Upper lobe of left lung (tissue), 6 donors: ENCODE data around the gene SEPTIN7. TPM values are rescaled to one million over a fixed set of nuclear protein-coding genes. Genes with fewer than 3 reads are reported as not detected.

Experiments
- ATAC-seq, 2 donors: fragments of 200-7000 bp; cut with Tn5 transposase; one replicate each; pipeline ENCODE4 v1.9.1; 2022; ENCODE audit warnings: mild to moderate bottlenecking in 2 of 2, moderate library complexity in 2 of 2; ENCODE audit not compliant: low FRiP score in 2 of 2
- DNase-seq, 2 donors: peaks; one replicate each; pipeline ENCODE4 v3.0.0-alpha.2; 2019 to 2020
- H3K27ac ChIP-seq, 4 donors: fragments of 200-600 bp; sonication (generic); one replicate each; pipeline ENCODE4 v1.5.1; 2016 to 2019
- H3K27me3 ChIP-seq, 4 donors: fragments of 200-600 bp; sonication (generic); one replicate each; pipeline ENCODE4 v1.5.1; 2017 to 2019
- H3K36me3 ChIP-seq, 4 donors: fragments of 200-600 bp; sonication (generic); one replicate each; pipeline ENCODE4 v1.5.1; 2016 to 2019
- H3K4me1 ChIP-seq, 4 donors: fragments of 200-600 bp; sonication (generic); one replicate each; pipeline ENCODE4 v1.5.1; 2018 to 2019
- H3K4me3 ChIP-seq, 4 donors: fragments of 200-600 bp; sonication (generic); one replicate each; pipeline ENCODE4 v1.5.1; 2017 to 2019; ENCODE audit warnings: mild to moderate bottlenecking in 2 of 4, moderate library complexity in 1 of 4
- H3K9me3 ChIP-seq, 4 donors: fragments of 200-600 bp; sonication (generic); one replicate each; pipeline ENCODE4 v1.5.1; 2018 to 2019
- EP300 ChIP-seq, 4 donors: sonication (generic); formaldehyde crosslinking; IDR thresholded peaks; one replicate each; pipeline ENCODE4 v1.5.1; 2017; ENCODE audit warnings: antibody characterized with exemption in 4 of 4, control low read depth in 2 of 4
- POLR2A ChIP-seq, 4 donors: fragments of 450-650 bp; IDR thresholded peaks; one replicate each; pipeline ENCODE4 v1.5.1; 2016 to 2017; ENCODE audit warnings: antibody characterized with exemption in 4 of 4, mild to moderate bottlenecking in 2 of 4
- POLR2AphosphoS5 ChIP-seq, 2 donors: sonication (generic); formaldehyde crosslinking; IDR thresholded peaks; one replicate each; pipeline ENCODE4 v1.5.1; 2017; ENCODE audit warnings: antibody characterized with exemption in 2 of 2
- WGBS, 2 donors: methylation state at CpG; one replicate each; pipeline ENCODE4 v1.1.5; 2017 to 2018; 5-methylcytosine and 5-hydroxymethylcytosine counted together
- total RNA-seq, 6 donors: library from RNA; depleted of rRNA in 4 of 6; stranded (reverse); fragments of >200 nt in 4 of 6; gene quantifications; one replicate each; pipeline versions ENCODE4 v1.1.0 to v1.2.1, GENCODE V29; 2016 to 2021
- TF ChIP-seq, protein P1 (sequence below), 6 experiments: fragments of 450-650 bp in 4 of 6; fragments of 200-600 bp in 2 of 6; sonication (generic) in 2 of 6; IDR thresholded peaks; one replicate each; pipeline ENCODE4 v1.5.1; 2016 to 2019; ENCODE audit warnings: antibody characterized with exemption in 6 of 6
- donor health status: DM: no; HTN: no; CAD: no; lungs with moderate emphysema.
- donor health status: DM: no; HTN: yes; CAD: no; lungs with severe emphysema.

SEPTIN7 gene
- total RNA-seq, 6 donors from 2014 or later, result 47.1 to 215 (median 142) TPM

DNA sequence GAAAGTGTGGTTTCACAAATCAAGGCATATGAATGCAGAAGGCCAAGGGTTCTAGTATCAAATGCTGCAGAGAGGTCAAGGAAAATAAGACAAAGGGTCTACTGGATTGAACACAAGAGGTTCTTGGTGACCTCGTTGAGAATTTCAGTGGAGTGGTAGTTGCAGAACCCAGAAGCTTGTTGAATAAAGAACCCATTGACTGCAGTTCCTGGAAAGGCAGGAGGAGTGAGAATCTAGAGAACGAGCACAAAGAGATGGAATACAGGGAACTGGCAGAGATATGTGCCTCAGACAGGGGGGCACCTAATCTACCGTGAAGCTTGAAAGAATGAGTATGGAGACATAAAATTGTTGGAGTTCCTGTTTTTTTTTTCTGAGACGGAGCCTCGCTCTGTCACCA is 3.5 kb upstream of the SEPTIN7 start:
- no peak for DNase-seq
- no peaks in the 10 kb centered on the region for H3K27me3 ChIP-seq
- WGBS, 2 donors, result 84 to 86% methylated on average over 5 of the region's 5 CpGs
- no peak overlapping the region for H3K27ac ChIP-seq
- no peak for ATAC-seq
- no peak for TF ChIP-seq POLR2AphosphoS5 (IDR thresholded peaks at IDR 0.05)
- no peak for TF ChIP-seq POLR2A (IDR thresholded peaks at IDR 0.05)
- TF ChIP-seq EP300 (IDR thresholded peaks at IDR 0.05), result no peak
- TF ChIP-seq, protein P1, sequence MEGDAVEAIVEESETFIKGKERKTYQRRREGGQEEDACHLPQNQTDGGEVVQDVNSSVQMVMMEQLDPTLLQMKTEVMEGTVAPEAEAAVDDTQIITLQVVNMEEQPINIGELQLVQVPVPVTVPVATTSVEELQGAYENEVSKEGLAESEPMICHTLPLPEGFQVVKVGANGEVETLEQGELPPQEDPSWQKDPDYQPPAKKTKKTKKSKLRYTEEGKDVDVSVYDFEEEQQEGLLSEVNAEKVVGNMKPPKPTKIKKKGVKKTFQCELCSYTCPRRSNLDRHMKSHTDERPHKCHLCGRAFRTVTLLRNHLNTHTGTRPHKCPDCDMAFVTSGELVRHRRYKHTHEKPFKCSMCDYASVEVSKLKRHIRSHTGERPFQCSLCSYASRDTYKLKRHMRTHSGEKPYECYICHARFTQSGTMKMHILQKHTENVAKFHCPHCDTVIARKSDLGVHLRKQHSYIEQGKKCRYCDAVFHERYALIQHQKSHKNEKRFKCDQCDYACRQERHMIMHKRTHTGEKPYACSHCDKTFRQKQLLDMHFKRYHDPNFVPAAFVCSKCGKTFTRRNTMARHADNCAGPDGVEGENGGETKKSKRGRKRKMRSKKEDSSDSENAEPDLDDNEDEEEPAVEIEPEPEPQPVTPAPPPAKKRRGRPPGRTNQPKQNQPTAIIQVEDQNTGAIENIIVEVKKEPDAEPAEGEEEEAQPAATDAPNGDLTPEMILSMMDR (IDR thresholded peaks at IDR 0.05), result no peak
- H3K9me3 ChIP-seq, result no peaks in the 10 kb centered on the region
- no peaks in the 10 kb centered on the region for H3K36me3 ChIP-seq
- H3K4me3 ChIP-seq, result no peak overlapping the region
- peaks cover 10 to 16% (median 13%) of the 10 kb centered on the region in 4 donors for H3K4me1 ChIP-seq

DNA sequence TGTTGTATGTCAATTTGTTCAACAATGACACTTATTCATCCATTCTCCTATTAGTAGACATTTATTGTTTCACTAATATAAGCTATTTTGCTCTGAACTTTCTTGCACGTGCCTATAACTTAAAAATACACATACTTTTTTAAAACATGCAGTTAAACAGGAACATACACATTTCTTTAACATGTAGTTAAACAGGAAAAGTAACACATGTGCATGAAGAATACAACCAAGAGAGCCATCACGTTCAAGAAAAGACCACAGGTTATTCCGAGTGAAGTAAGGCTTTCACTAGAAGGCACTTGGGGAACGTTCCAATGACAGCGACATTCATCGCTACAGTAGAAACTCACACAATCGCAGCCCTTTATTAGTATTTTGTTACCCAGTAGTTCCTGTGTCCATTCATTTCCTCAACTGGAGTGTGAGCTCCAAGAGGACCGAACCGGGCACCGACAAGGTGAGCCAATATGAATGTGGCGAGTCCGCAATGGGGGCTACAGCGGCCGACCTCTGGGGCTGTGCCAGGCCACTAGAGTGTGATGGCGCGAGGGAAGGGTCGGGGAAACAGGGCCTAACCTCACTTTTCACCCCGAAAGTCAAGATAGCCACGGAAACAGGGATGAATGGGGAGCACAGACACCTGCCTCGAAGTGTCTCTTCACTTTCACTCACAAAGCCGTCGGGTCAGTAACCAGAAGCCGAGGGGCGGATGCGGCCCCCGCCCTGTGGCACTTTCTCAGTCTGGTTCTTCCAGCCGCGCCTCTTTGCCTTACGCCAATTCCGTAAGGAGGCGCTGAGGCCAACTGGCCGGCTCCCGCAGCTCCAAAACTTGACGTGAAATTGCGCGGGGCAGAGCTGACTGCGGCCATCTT is 775 bp upstream of the SEPTIN7 start:
- ATAC-seq (peak; percentile 87 to 92), DNase-seq (peak; percentile 92 to 93)
- Histone ChIP-seq H3K4me1 (peaks cover 18 to 33% (median 30%) of the 10 kb centered on the region in 4 donors), H3K9me3 (no peaks in the 10 kb centered on the region), H3K27ac (peak overlapping the region; percentile 97 to 100 (median 98)), H3K4me3 (peak overlapping the region; percentile 30 to 94 (median 91)), H3K36me3 (no peaks in the 10 kb centered on the region), H3K27me3 (no peaks in the 10 kb centered on the region)
- WGBS, 2 donors, result 1 to 2% methylated on average over 31 to 37 of the region's 37 CpGs
- no peak for TF ChIP-seq POLR2A (IDR thresholded peaks at IDR 0.05)
- no peak for TF ChIP-seq EP300 (IDR thresholded peaks at IDR 0.05)
- no peak for TF ChIP-seq POLR2AphosphoS5 (IDR thresholded peaks at IDR 0.05)
- TF ChIP-seq, protein P1 (IDR thresholded peaks at IDR 0.05), result no peak

GRCh38 chr7:35801392-35802101 is 690 bp downstream of the SEPTIN7 start:
- Histone ChIP-seq H3K27ac (peak overlapping the region; percentile 97 to 100 (median 98)), H3K27me3 (no peaks in the 10 kb centered on the region), H3K4me3 (peak overlapping the region; percentile 59 to 94 (median 91)), H3K9me3 (no peaks in the 10 kb centered on the region), H3K4me1 (peaks cover 25 to 42% (median 39%) of the 10 kb centered on the region in 4 donors), H3K36me3 (no peaks in the 10 kb centered on the region)
- no peak for TF ChIP-seq EP300 (IDR thresholded peaks at IDR 0.05)
- TF ChIP-seq POLR2AphosphoS5 (IDR thresholded peaks at IDR 0.05), result peak in 1 of 2 donors; percentile 33
- TF ChIP-seq POLR2A (IDR thresholded peaks at IDR 0.05), result no peak
- TF ChIP-seq, protein P1 (IDR thresholded peaks at IDR 0.05), result peak in 5 of 6 experiments; percentile 11 to 48 (median 46)
- 0% methylated on average over 24 to 43 of the region's 70 CpGs for WGBS, 2 donors
- peak; percentile 66 to 78 for ATAC-seq
- DNase-seq, result peak; percentile 70 to 95

DNA sequence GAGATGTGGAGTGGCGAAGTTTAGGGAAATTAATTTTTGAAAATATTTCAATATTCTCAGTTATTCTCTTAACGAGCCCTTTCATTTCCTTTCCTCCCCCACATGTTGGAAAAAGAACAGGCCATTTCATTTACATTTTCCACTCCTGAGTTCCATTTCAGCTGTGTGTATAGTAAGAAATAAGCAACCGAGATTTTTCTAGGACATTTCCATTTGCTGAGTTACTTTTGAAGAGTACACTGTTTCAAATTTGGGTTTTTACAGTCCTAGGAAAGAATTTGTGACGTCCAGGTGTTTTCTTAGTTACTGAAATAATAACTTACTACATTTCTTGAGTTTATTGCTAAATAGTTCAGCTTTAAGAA is 1.2 kb downstream of the SEPTIN7 start:
- Histone ChIP-seq H3K27me3 (no peaks in the 10 kb centered on the region), H3K4me1 (peaks cover 25 to 46% (median 41%) of the 10 kb centered on the region in 4 donors), H3K27ac (peak overlapping the region; percentile 97 to 100 (median 98)), H3K9me3 (no peaks in the 10 kb centered on the region), H3K4me3 (peak overlapping the region; percentile 59 to 94 (median 91)), H3K36me3 (no peaks in the 10 kb centered on the region)
- no peak for DNase-seq
- ATAC-seq, result no peak
- WGBS, 2 donors, result 2% methylated on average over 4 of the region's 4 CpGs
- TF ChIP-seq POLR2A (IDR thresholded peaks at IDR 0.05) (no peak), EP300 (IDR thresholded peaks at IDR 0.05) (no peak), POLR2AphosphoS5 (IDR thresholded peaks at IDR 0.05) (no peak)
- TF ChIP-seq, protein P1 (IDR thresholded peaks at IDR 0.05), result no peak
